ENCODE measurements around the gene KIAA1671.

DNA sequence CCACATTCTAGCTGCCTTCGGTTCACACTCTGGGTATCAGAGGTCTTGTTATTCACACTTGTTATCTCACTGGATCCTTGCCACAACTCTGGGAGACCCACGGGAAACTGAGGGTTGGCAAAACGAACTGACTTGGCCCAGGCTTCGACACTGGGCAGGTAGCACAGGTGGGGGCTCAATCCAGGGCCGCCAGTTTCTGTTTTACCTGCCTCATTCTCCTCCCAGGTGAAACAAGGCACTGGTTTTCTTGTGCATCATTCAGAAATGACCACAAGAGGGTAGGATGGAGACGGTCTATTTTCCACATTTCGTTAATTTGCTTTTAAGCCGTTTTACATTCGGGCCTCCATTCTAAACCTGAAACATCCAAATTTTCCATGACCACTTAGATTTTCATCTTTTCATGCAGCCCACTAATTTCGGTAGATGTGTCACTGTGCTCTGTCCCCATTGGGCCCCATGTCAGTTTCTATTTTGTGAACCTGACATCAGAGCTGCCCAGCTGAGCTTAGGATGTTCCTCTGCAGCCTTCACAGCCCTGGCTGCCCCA, 108.1 kb downstream of the KIAA1671 start:
- TF ChIP-seq, protein P1, sequence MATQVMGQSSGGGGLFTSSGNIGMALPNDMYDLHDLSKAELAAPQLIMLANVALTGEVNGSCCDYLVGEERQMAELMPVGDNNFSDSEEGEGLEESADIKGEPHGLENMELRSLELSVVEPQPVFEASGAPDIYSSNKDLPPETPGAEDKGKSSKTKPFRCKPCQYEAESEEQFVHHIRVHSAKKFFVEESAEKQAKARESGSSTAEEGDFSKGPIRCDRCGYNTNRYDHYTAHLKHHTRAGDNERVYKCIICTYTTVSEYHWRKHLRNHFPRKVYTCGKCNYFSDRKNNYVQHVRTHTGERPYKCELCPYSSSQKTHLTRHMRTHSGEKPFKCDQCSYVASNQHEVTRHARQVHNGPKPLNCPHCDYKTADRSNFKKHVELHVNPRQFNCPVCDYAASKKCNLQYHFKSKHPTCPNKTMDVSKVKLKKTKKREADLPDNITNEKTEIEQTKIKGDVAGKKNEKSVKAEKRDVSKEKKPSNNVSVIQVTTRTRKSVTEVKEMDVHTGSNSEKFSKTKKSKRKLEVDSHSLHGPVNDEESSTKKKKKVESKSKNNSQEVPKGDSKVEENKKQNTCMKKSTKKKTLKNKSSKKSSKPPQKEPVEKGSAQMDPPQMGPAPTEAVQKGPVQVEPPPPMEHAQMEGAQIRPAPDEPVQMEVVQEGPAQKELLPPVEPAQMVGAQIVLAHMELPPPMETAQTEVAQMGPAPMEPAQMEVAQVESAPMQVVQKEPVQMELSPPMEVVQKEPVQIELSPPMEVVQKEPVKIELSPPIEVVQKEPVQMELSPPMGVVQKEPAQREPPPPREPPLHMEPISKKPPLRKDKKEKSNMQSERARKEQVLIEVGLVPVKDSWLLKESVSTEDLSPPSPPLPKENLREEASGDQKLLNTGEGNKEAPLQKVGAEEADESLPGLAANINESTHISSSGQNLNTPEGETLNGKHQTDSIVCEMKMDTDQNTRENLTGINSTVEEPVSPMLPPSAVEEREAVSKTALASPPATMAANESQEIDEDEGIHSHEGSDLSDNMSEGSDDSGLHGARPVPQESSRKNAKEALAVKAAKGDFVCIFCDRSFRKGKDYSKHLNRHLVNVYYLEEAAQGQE (IDR thresholded peaks at IDR 0.05; ENCODE audit: insufficient read depth in 1 of 2, low read depth in 2 of 2, low read length in 2 of 2): no peak
- TF ChIP-seq TAF1 (IDR thresholded peaks at IDR 0.05; ENCODE audit: borderline replicate concordance, insufficient read depth, low read length) (no peak), POLR2AphosphoS5 (IDR thresholded peaks at IDR 0.05; ENCODE audit: low read depth, low read length) (no peak)

Measured in PFSK-1 (cell line).